PC-9 (cell line): ENCODE data around the gene DLGAP1. TPM values are rescaled to one million over a fixed set of nuclear protein-coding genes. Genes with fewer than 3 reads are reported as not detected.

Source experiments
- BruUV-seq: library from RNA; stranded (reverse); fragments of 400-500 nt; replicated peaks from 2 replicates; lab custom pipeline; 2021; lab: Mats Ljungman, UMichigan
- CTCF ChIA-PET: fragments of 300-600 bp; sonication (Branson Sonifier 250); formaldehyde crosslinking; loops from one replicate; lab custom pipeline; 2022; ENCODE audit warnings: antibody characterized with exemption; lab: Charles Lee
- POLR2A ChIA-PET: fragments of 300-600 bp; sonication (Branson Sonifier 250); formaldehyde crosslinking; loops from one replicate; lab custom pipeline; 2022; ENCODE audit warnings: antibody characterized with exemption; ENCODE audit not compliant: unreplicated experiment; lab: Charles Lee
- DNase-seq, 2 experiments: peaks; one replicate each; pipeline versions ENCODE4 v3.0.0 to v3.0.0-alpha.2; 2015 to 2022; ENCODE audit warnings: mixed read lengths in 1 of 2
- H2AFZ ChIP-seq: fragments of 200-600 bp; sonication (generic); 2 replicates; pipeline ENCODE4 v1.8.1; 2017; ENCODE audit warnings: antibody characterized with exemption
- H3F3A ChIP-seq: fragments of 200-600 bp; sonication (generic); 2 replicates; pipeline ENCODE4 v1.8.1; 2017; ENCODE audit warnings: antibody characterized with exemption, mild to moderate bottlenecking, low read depth; ENCODE audit not compliant: insufficient read depth
- H3K27ac ChIP-seq: fragments of 200-600 bp; sonication (generic); 2 replicates; pipeline ENCODE4 v1.6.1; 2016; ENCODE audit warnings: mixed run types
- H3K27me3 ChIP-seq: fragments of 200-600 bp; sonication (generic); 2 replicates; pipeline ENCODE4 v1.6.1; 2016; ENCODE audit warnings: low read depth, mixed run types; ENCODE audit not compliant: insufficient read depth
- H3K36me3 ChIP-seq: fragments of 200-600 bp; sonication (generic); 2 replicates; pipeline ENCODE4 v1.6.1; 2016; ENCODE audit warnings: low read depth, mixed run types
- H3K4me1 ChIP-seq: fragments of 200-600 bp; sonication (generic); replicated peaks from 2 replicates; pipeline ENCODE4 v1.6.1; 2016; ENCODE audit warnings: mixed run types; ENCODE audit not compliant: insufficient read depth
- H3K4me2 ChIP-seq: fragments of 200-600 bp; sonication (generic); 2 replicates; pipeline ENCODE4 v1.6.1; 2017; ENCODE audit warnings: mixed run types
- H3K4me3 ChIP-seq: fragments of 200-600 bp; sonication (generic); 2 replicates; pipeline ENCODE4 v1.6.1; 2016; ENCODE audit warnings: mixed run types
- H3K79me2 ChIP-seq: fragments of 200-600 bp; sonication (generic); 2 replicates; pipeline ENCODE4 v1.6.1; 2017; ENCODE audit warnings: low read depth, mixed run types
- H3K9me2 ChIP-seq: fragments of 200-600 bp; sonication (generic); 2 replicates; pipeline ENCODE4 v1.8.1; 2017; ENCODE audit warnings: mild to moderate bottlenecking; ENCODE audit not compliant: insufficient read depth
- H3K9me3 ChIP-seq: fragments of 200-600 bp; sonication (generic); 2 replicates; pipeline ENCODE4 v1.8.1; 2016; ENCODE audit warnings: low read depth; ENCODE audit not compliant: insufficient read depth
- H4K20me1 ChIP-seq: fragments of 200-600 bp; sonication (generic); 2 replicates; pipeline ENCODE4 v1.8.1; 2017; ENCODE audit not compliant: insufficient read depth
- EZH2 ChIP-seq: fragments of 200-600 bp; sonication (generic); IDR thresholded peaks from 2 replicates; pipeline ENCODE4 v1.8.0; 2017; ENCODE audit warnings: antibody characterized with exemption, low read depth
- intact Hi-C: fragments of 100-400 bp; cut with micrococcal nuclease; formaldehyde crosslinking; loops from one replicate; pipeline ENCODE4 v1.10.0; 2022; ENCODE audit not compliant: unreplicated experiment
- total RNA-seq: library from RNA; stranded (reverse); gene quantifications from 2 replicates; pipeline ENCODE4 v1.2.3, GENCODE V29; 2021
- TF ChIP-seq, protein P1 (sequence below): fragments of 200-600 bp; sonication (generic); conservative IDR thresholded peaks from 2 replicates; pipeline ENCODE4 v1.6.1; 2017; ENCODE audit warnings: mixed run types, antibody characterized with exemption, mild to moderate bottlenecking, moderate library complexity

Gene DLGAP1
- total RNA-seq, 1 experiment from 2014 or later = not detected

DNA sequence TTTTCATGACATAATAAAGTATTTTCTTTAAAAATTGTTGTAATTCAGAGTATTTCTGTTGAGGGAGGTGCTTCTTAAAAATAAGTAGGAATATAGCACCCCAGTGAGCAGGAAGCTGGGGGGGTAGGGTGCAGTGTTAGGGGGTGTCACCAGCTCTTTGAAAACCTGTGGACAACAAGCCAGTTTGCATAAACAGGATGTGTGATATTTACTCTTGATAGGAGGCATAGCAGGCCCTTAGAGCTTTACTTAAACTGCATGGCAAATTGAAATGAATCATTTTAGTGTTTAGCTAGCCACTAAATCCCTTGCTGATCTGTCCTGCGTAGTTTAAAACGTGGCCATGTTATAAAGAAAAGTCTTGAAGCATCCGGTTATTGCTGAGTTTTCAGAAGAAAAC is 996.7 kb downstream of the DLGAP1 start:
- Histone ChIP-seq H3K4me2 (peak overlapping the region; percentile 11; the same call in 1 of the 2 replicates), H3K36me3 (peaks cover 55% of the 10 kb centered on the region), H3F3A (peaks cover 93% of the 10 kb centered on the region), H3K9me3 (no peaks in the 10 kb centered on the region), H3K79me2 (peaks cover 65% of the 10 kb centered on the region), H3K4me1 (peaks cover 49% of the 10 kb centered on the region), H3K27me3 (no peaks in the 10 kb centered on the region; the same call in 1 of the 2 replicates), H2AFZ (no peak overlapping the region), H4K20me1 (peaks cover 47% of the 10 kb centered on the region), H3K9me2 (no peaks in the 10 kb centered on the region), H3K27ac (peak overlapping the region; percentile 36), H3K4me3 (no peak overlapping the region)
- DNase-seq = no peak
- CTCF ChIA-PET = no interaction called here
- TF ChIP-seq, protein P1, sequence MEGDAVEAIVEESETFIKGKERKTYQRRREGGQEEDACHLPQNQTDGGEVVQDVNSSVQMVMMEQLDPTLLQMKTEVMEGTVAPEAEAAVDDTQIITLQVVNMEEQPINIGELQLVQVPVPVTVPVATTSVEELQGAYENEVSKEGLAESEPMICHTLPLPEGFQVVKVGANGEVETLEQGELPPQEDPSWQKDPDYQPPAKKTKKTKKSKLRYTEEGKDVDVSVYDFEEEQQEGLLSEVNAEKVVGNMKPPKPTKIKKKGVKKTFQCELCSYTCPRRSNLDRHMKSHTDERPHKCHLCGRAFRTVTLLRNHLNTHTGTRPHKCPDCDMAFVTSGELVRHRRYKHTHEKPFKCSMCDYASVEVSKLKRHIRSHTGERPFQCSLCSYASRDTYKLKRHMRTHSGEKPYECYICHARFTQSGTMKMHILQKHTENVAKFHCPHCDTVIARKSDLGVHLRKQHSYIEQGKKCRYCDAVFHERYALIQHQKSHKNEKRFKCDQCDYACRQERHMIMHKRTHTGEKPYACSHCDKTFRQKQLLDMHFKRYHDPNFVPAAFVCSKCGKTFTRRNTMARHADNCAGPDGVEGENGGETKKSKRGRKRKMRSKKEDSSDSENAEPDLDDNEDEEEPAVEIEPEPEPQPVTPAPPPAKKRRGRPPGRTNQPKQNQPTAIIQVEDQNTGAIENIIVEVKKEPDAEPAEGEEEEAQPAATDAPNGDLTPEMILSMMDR = no peak
- no peak for TF ChIP-seq EZH2
- POLR2A ChIA-PET = interaction anchor here (0.6 to 0.7 kb wide), 2 partner anchors 48 to 126 kb away, joined by 3 to 11 read pairs; no protein-coding TSS in a partner anchor
- no TSS peak for BruUV-seq
- intact Hi-C loops = no loop called here

- H3K9me3 ChIP-seq = no peaks in the 10 kb centered on the region
- no TSS peak for BruUV-seq
- 0 out of 2 replicates have a peak overlapping the region, but pooled peaks have one; percentile 84 for H3K4me2 ChIP-seq
- peaks cover 93% of the 10 kb centered on the region for H3F3A ChIP-seq
- no peak for DNase-seq
- peak overlapping the region; percentile 96 for H3K27ac ChIP-seq
- no peaks in the 10 kb centered on the region; the same call in 1 of the 2 replicates for H3K27me3 ChIP-seq
- H3K4me3 ChIP-seq = no peak overlapping the region
- no peak for TF ChIP-seq EZH2
- TF ChIP-seq, protein P1 = no peak
- ChIA-PET CTCF (interaction anchor here (0.7 kb wide), 1 partner anchor 538 kb away, joined by 3 read pairs; no protein-coding TSS in a partner anchor), POLR2A (interaction anchor here (0.7 kb wide), 1 partner anchor 1267 kb away, joined by 5 read pairs; no protein-coding TSS in a partner anchor)
- no peaks in the 10 kb centered on the region for H3K9me2 ChIP-seq
- H3K4me1 ChIP-seq = peaks cover 49% of the 10 kb centered on the region
- H3K79me2 ChIP-seq = peaks cover 76% of the 10 kb centered on the region
- peaks cover 47% of the 10 kb centered on the region for H4K20me1 ChIP-seq
- intact Hi-C loops = no loop called here
- peaks cover 55% of the 10 kb centered on the region for H3K36me3 ChIP-seq
- no peak overlapping the region for H2AFZ ChIP-seq
Observed at GRCh38 chr18:3457261-3457724, 997.8 kb downstream of the DLGAP1 start.

- no peak for DNase-seq
- intact Hi-C loops = no loop called here
- POLR2A ChIA-PET = interaction anchor here (0.6 to 0.7 kb wide), 4 partner anchors 89 to 1266 kb away, joined by 3 to 7 read pairs (median 4); no protein-coding TSS in a partner anchor
- Histone ChIP-seq H3K4me3 (no peak overlapping the region), H3K27me3 (no peaks in the 10 kb centered on the region; the same call in 1 of the 2 replicates), H3F3A (peaks cover 93% of the 10 kb centered on the region), H3K36me3 (peaks cover 55% of the 10 kb centered on the region), H3K27ac (peak overlapping the region; percentile 96), H3K79me2 (peaks cover 82% of the 10 kb centered on the region), H3K4me2 (peak overlapping the region; percentile 84), H4K20me1 (peaks cover 47% of the 10 kb centered on the region), H3K4me1 (peaks cover 49% of the 10 kb centered on the region), H3K9me3 (no peaks in the 10 kb centered on the region), H3K9me2 (no peaks in the 10 kb centered on the region), H2AFZ (no peak overlapping the region)
- TF ChIP-seq, protein P1 = no peak
- TF ChIP-seq EZH2 = no peak
- CTCF ChIA-PET = no interaction called here
- no TSS peak for BruUV-seq
Observed at GRCh38 chr18:3456686-3457069, 998.4 kb downstream of the DLGAP1 start.
